NCI-H345 treated with DMSO at 0.1 percent for 48 hours (cell line): ENCODE results near the gene ADARB1.

Source experiments
- DNase-seq: peaks from one replicate; lab custom pipeline; 2025; ENCODE audit not compliant: unreplicated experiment; lab: John Stamatoyannopoulos, UW

Gene ADARB1

DNA sequence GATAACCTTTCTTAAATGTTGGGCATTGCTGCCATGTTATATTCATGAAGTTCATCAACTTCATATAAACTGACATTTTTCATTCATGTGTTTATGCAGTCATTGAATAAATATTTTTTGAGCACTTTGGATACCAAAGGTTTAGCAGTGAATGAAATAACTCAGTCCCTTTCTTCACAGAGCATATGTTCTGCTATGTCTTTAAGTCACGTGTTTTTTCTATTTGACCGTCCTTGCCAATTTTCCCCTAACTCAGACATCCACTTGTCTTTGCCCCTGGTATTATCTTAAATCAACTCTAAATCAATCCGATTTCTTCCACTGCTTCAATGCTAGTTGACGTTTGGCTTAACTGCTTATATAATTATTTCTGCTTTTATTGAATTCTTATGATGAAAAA lies 16.6 kb downstream of the ADARB1 start:
- DNase-seq, result no peak

DNA sequence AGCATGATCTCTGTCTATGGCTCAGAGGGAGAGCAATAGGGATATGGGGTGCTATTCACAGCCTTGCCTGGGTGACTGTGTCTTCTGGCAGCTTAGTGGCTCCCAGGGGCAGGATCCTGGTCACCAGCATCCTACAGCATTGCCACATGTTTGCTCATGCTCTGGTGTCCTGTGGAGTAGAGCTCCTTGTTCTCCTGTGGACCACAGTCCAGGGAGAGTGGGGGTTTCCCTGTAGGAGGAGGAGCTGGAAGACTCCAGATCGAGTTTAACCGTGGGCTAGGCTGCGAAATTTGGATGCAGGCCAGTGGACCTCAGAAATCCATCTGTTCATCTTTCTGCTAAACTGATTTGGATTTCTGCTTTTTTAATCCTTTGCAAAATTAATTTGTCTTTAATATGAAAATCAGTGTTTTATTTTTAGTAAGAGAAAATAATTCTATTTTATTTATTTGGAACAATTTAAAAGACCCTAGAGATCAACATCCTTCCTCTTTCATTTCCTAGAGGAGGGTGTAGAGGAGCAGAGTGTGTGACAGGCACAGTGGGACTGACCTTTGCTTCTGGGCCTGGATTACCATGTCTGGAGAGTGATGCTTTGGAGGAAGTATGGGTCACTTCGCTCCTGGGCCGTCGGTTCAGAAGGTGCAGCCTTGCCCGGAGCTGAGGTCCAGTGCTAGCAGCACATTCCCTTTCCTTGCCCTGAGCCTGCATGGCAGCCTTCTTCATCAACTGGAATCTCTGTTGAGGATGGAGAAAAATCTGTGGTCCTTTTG lies 17.4 kb downstream of the ADARB1 start:
- no peak for DNase-seq

- no peak for DNase-seq
Observed at GRCh38 chr21:45093035-45093532, 18.7 kb downstream of the ADARB1 start.

- DNase-seq, result no peak
Observed at GRCh38 chr21:45094412-45094811, 20.0 kb downstream of the ADARB1 start.

- DNase-seq, result no peak
Observed at GRCh38 chr21:45095505-45095904, 21.1 kb downstream of the ADARB1 start.

GRCh38 chr21:45096217-45096616 lies 21.8 kb downstream of the ADARB1 start:
- no peak for DNase-seq

GRCh38 chr21:45097827-45098387 lies 23.5 kb downstream of the ADARB1 start:
- DNase-seq, result no peak

DNA sequence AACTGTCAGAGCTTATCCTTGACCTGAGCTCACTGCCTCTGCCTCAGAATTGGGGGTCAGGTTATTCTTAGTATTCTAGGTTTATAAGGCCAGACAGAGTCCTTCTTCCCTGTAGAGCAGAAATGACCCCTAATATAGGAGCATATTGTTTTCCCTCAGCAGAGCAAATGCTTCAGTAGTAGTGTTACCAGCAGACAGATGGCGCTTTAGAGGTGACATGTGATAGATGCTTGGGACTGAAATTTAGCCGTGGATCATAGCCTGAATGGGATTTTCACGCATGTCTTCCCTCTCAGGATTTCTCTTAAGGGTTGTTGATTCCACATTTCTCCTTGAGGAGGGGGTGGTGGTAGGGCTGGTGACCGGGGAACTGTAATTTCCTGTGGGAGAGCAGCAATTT lies 24.5 kb downstream of the ADARB1 start:
- no peak for DNase-seq

GRCh38 chr21:45099571-45099970 lies 25.2 kb downstream of the ADARB1 start:
- no peak for DNase-seq

DNA sequence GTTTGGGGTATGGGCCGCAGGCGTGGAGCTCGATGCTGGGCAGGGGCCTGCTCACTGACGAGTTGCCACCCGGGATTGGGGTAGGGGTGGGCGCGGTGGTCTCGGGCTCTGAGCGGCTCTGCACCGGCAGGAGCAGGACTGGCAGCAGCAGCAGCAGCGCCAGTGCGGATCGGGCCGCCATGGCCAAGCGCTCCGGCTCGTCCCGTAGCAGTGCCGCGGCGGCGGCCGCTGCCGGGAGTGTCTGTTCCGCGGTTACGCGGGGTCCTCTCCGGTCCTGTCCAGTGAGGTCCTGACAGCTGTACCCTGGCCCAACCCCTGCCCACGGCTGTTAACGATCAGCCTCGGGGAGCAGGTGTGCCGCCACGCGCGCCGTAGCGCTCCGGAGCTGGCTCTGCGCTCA lies 26.5 kb downstream of the ADARB1 start:
- no peak for DNase-seq

- DNase-seq, result no peak
Observed at GRCh38 chr21:45102391-45102932, 28.1 kb downstream of the ADARB1 start.

- no peak for DNase-seq
Observed at GRCh38 chr21:45103971-45104520, 29.7 kb downstream of the ADARB1 start.

- peak; percentile 40 for DNase-seq
Observed at GRCh38 chr21:45104560-45104959, 30.2 kb downstream of the ADARB1 start.

- no peak for DNase-seq
Observed at GRCh38 chr21:45105906-45106485, 31.6 kb downstream of the ADARB1 start.

- DNase-seq, result no peak
Observed at GRCh38 chr21:45108034-45108790, 33.8 kb downstream of the ADARB1 start.

GRCh38 chr21:45108808-45109781 lies 34.7 kb downstream of the ADARB1 start:
- DNase-seq, result no peak

DNA sequence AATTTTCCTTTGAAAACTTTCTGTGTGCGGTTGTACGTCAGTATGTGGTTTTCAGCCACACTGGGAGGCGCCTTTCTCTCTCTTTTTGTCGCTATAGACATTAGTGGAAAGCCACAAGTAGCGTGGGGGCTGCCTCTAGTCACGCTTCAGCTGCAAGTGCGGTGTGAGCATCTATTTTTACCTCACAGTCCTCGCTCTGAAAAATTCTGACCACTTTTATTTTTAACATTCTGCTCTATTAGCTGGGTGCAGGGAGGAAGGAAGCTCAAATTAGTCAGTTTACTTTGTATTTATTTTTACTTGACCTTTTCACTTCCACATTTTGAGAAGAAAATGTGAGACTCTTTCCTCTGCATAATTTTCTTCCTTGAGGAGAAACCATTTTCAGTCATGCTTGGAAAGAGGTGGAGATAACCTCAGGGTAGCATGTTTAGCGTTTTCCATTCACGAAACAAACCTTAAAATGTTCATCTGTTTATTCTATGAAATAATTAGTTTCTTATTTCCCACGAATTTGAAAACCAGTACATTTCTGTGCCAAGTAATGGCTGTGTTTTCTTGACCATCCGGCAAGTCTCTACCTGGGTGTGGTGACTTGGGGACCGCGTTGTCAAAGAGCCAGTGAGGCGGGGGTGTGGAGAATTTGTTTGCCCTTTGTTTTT lies 35.6 kb downstream of the ADARB1 start:
- DNase-seq, result no peak

DNA sequence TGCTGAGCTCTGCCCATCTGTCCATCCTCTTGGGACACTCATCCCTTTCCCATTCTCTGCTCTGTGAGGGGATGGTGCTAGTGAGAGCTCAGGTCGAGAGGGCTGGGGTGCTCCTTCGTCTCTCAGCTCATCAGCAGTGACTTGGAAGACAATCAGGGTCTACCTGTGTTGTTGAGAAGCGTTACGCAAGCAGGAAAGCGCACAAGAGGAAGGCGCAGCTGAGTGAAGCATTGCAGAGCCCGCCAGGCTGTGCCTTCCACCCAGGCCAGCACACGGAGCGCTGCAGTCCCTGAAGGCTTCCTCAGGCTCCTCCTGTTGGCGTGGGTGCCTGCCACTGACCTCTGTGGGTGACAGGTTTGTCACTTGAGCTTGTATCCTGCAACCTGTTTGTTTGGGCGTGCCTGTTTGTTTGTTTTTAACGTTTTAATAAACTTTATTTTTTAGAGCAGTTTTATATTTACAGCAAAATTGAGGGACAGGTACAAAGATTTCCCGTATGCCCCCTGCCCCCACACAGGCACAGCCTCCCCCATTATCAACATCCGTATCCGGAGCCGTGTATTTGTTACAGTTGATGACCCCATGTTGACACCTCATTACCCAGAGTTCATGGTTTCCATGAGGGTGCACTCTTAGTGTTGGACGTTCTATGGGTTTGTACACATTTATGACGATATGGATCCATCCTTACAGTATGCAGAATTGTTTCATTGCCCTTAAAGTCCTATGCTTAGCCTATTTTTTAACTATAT lies 36.7 kb downstream of the ADARB1 start:
- DNase-seq, result no peak

- DNase-seq, result peak; percentile 39
Observed at GRCh38 chr21:45111703-45112102, 37.3 kb downstream of the ADARB1 start.
